H1 (cell line): ENCODE data around the gene MTG1. TPM values are rescaled to one million over a fixed set of nuclear protein-coding genes. Genes with fewer than 3 reads are reported as not detected.

Experiments used
- CTCF ChIA-PET: fragments of 300-600 bp; sonication (Branson Sonifier 250); formaldehyde crosslinking; loops from one replicate; lab custom pipeline; 2021; ENCODE audit not compliant: partially characterized antibody; lab: Charles Lee
- POLR2A ChIA-PET: fragments of 300-600 bp; sonication (Branson Sonifier 250); formaldehyde crosslinking; loops from one replicate; lab custom pipeline; 2021; ENCODE audit warnings: inconsistent platforms; ENCODE audit not compliant: partially characterized antibody; lab: Charles Lee
- DNase-seq, 2 experiments: peaks; one replicate each; pipeline versions ENCODE4 v3.0.0 to v3.0.0-alpha.2; 2010 to 2022; ENCODE audit warnings: low spot score in 2 of 2, low read depth in 1 of 2, mixed read lengths in 1 of 2
- FAIRE-seq: peaks from 2 replicates; lab custom pipeline; 2011; peaks lifted over from hg19 to GRCh38; lab: Jason Lieb, UNC
- H2AFZ ChIP-seq: 2 replicates; pipeline ENCODE4 v1.8.1; 2012; ENCODE audit warnings: low read length, inconsistent platforms
- H2AK5ac ChIP-seq: 2 replicates; pipeline ENCODE4 v1.6.1; 2013; ENCODE audit warnings: low read depth, low read length
- H2BK120ac ChIP-seq: replicated peaks from 2 replicates; pipeline ENCODE3; 2013; ENCODE audit warnings: low read depth, low read length, inconsistent platforms
- H2BK12ac ChIP-seq: 2 replicates; pipeline ENCODE4 v1.6.1; 2013; ENCODE audit warnings: low read depth, low read length
- H2BK15ac ChIP-seq: 2 replicates; pipeline ENCODE4 v1.6.1; 2013; ENCODE audit warnings: low read length
- H2BK20ac ChIP-seq: 2 replicates; pipeline ENCODE4 v1.6.1; 2013; ENCODE audit warnings: low read length
- H2BK5ac ChIP-seq: 2 replicates; pipeline ENCODE4 v1.6.1; 2013; ENCODE audit warnings: low read depth, low read length
- H3K14ac ChIP-seq: 2 replicates; pipeline ENCODE4 v1.6.1; 2013; ENCODE audit warnings: inconsistent platforms; ENCODE audit not compliant: insufficient read length
- H3K18ac ChIP-seq: 2 replicates; pipeline ENCODE4 v1.6.1; 2013; ENCODE audit warnings: low read length; ENCODE audit errors: extremely low read depth
- H3K23ac ChIP-seq: 2 replicates; pipeline ENCODE4 v1.6.1; 2013; ENCODE audit warnings: inconsistent platforms; ENCODE audit not compliant: insufficient read length
- H3K23me2 ChIP-seq: 2 replicates; pipeline ENCODE4 v1.6.1; 2013; ENCODE audit warnings: low read depth, low read length
- H3K27ac ChIP-seq: 2 replicates; pipeline ENCODE4 v1.6.1; 2011; ENCODE audit warnings: low read depth, low read length, inconsistent platforms
- H3K27me3 ChIP-seq, 4 experiments: replicated peaks in 1 of 4; 1 replicate in 1 of 4; 2 replicates in 3 of 4; pipeline versions ENCODE4 v1.6.1 to v1.8.1; 2011 to 2013; ENCODE audit warnings: low read length in 3 of 4, mild to moderate bottlenecking in 3 of 4, inconsistent platforms in 2 of 4, mixed read lengths in 2 of 4, moderate library complexity in 1 of 4; ENCODE audit not compliant: control insufficient read depth in 3 of 4, insufficient read depth in 3 of 4; ENCODE audit errors: extremely low read depth in 1 of 4
- H3K36me3 ChIP-seq, 4 experiments: 2 replicates each; pipeline versions ENCODE4 v1.6.1 to v1.8.1; 2011 to 2013; ENCODE audit warnings: mild to moderate bottlenecking in 4 of 4, low read length in 3 of 4, moderate library complexity in 2 of 4, control low read depth in 1 of 4, inconsistent platforms in 1 of 4; ENCODE audit not compliant: insufficient read depth in 4 of 4, control insufficient read depth in 2 of 4
- H3K4ac ChIP-seq: replicated peaks from 2 replicates; pipeline ENCODE3; 2013; ENCODE audit warnings: low read length, low read depth, mixed read lengths, inconsistent platforms; ENCODE audit not compliant: insufficient read length
- H3K4me1 ChIP-seq, 4 experiments: replicated peaks in 1 of 4; 1 replicate in 1 of 4; 2 replicates in 3 of 4; pipeline versions ENCODE4 v1.6.1 to v1.8.1; 2011 to 2013; ENCODE audit warnings: low read length in 3 of 4, inconsistent platforms in 2 of 4, mixed read lengths in 1 of 4; ENCODE audit not compliant: insufficient read depth in 4 of 4, control insufficient read depth in 3 of 4
- H3K4me2 ChIP-seq, 2 experiments: 2 replicates each; pipeline versions ENCODE4 v1.6.1 to v1.8.1; 2011 to 2013; ENCODE audit warnings: low read depth in 2 of 2, low read length in 2 of 2, control low read depth in 1 of 2, inconsistent platforms in 1 of 2, mild to moderate bottlenecking in 1 of 2; ENCODE audit not compliant: insufficient read depth in 1 of 2
- H3K4me3 ChIP-seq, 4 experiments: fragments of 200-600, 300-600 bp in 1 of 4; sonication (generic), shearing (Covaris generic), sonication (Bioruptor Twin) in 1 of 4; 2 replicates each; pipeline versions ENCODE4 v1.5.1 to v1.8.1; 2011 to 2016; ENCODE audit warnings: low read length in 4 of 4, low read depth in 3 of 4, control low read depth in 2 of 4, inconsistent platforms in 2 of 4, mild to moderate bottlenecking in 2 of 4, mixed read lengths in 1 of 4, moderate library complexity in 1 of 4; ENCODE audit not compliant: insufficient read depth in 2 of 4; ENCODE audit errors: extremely low read depth in 1 of 4
- H3K56ac ChIP-seq: replicated peaks from 2 replicates; pipeline ENCODE3; 2013; ENCODE audit warnings: low read depth, mild to moderate bottlenecking, mixed read lengths, low read length, inconsistent platforms; ENCODE audit not compliant: insufficient read length
- H3K79me1 ChIP-seq: 2 replicates; pipeline ENCODE4 v1.6.1; 2013; ENCODE audit warnings: low read depth, low read length, control low read depth
- H3K79me2 ChIP-seq, 2 experiments: 2 replicates each; pipeline versions ENCODE4 v1.6.1 to v1.8.1; 2012 to 2013; ENCODE audit warnings: low read length in 2 of 2, mild to moderate bottlenecking in 2 of 2, inconsistent platforms in 1 of 2; ENCODE audit not compliant: insufficient read depth in 2 of 2, control insufficient read depth in 1 of 2
- H3K9ac ChIP-seq, 4 experiments: replicated peaks in 1 of 4; 1 replicate in 1 of 4; 2 replicates in 3 of 4; pipeline versions ENCODE4 v1.6.1 to v1.8.1; 2011 to 2013; ENCODE audit warnings: low read depth in 3 of 4, low read length in 3 of 4, control low read depth in 2 of 4, mild to moderate bottlenecking in 2 of 4, moderate library complexity in 2 of 4, inconsistent platforms in 1 of 4; ENCODE audit errors: extremely low read depth in 1 of 4
- H3K9me3 ChIP-seq, 2 experiments: 2 replicates each; pipeline versions ENCODE4 v1.6.1 to v1.8.1; 2012 to 2013; ENCODE audit warnings: mild to moderate bottlenecking in 2 of 2, moderate library complexity in 2 of 2, control low read depth in 1 of 2, inconsistent platforms in 1 of 2, low read depth in 1 of 2, low read length in 1 of 2, mixed read lengths in 1 of 2; ENCODE audit not compliant: insufficient read depth in 2 of 2
- H4K20me1 ChIP-seq, 2 experiments: replicated peaks in 1 of 2; 2 replicates each; pipeline versions ENCODE3 to v1.8.1; 2011 to 2013; ENCODE audit warnings: inconsistent platforms in 2 of 2, low read length in 2 of 2, mild to moderate bottlenecking in 1 of 2; ENCODE audit not compliant: insufficient read depth in 2 of 2, control insufficient read depth in 1 of 2
- H4K5ac ChIP-seq: 2 replicates; pipeline ENCODE4 v1.6.1; 2013; ENCODE audit warnings: low read length, low read depth, mixed read lengths, inconsistent platforms; ENCODE audit not compliant: insufficient read length
- H4K8ac ChIP-seq: 2 replicates; pipeline ENCODE4 v1.8.0; 2013; ENCODE audit warnings: mild to moderate bottlenecking, moderate library complexity, low read length, inconsistent platforms; ENCODE audit not compliant: insufficient read depth; ENCODE audit errors: extremely low read depth
- H4K91ac ChIP-seq: replicated peaks from 2 replicates; pipeline ENCODE3; 2013; ENCODE audit warnings: low read length, mixed read lengths, inconsistent platforms; ENCODE audit not compliant: insufficient read length
- ATF3 ChIP-seq: IDR thresholded peaks from 2 replicates; pipeline ENCODE4 v1.6.1; 2011; ENCODE audit warnings: low read depth, mild to moderate bottlenecking, low read length; ENCODE audit not compliant: insufficient read depth
- BACH1 ChIP-seq: IDR thresholded peaks from 2 replicates; pipeline ENCODE4 v1.6.1; 2012; ENCODE audit warnings: low read length, improper control_type of control experiment
- CHD1 ChIP-seq: IDR thresholded peaks from 2 replicates; pipeline ENCODE4 v1.6.1; 2012; ENCODE audit warnings: low read depth, low read length, improper control_type of control experiment
- CTBP2 ChIP-seq: IDR thresholded peaks from 2 replicates; pipeline ENCODE4 v1.7.0; 2011; ENCODE audit warnings: borderline replicate concordance, mild to moderate bottlenecking, moderate library complexity, mixed read lengths, low read length; ENCODE audit not compliant: insufficient read depth, insufficient read length
- E2F6 ChIP-seq: IDR thresholded peaks from 2 replicates; pipeline ENCODE4 v1.6.1; 2012; ENCODE audit warnings: inconsistent platforms
- GABPA ChIP-seq: IDR thresholded peaks from 2 replicates; pipeline ENCODE4 v1.6.1; 2011; ENCODE audit warnings: mild to moderate bottlenecking, low read length, moderate library complexity, borderline replicate concordance; ENCODE audit not compliant: insufficient read depth
- KDM1A ChIP-seq: fragments of 200-600, 300-600 bp; sonication (generic); IDR thresholded peaks from 2 replicates; pipeline ENCODE4 v1.7.1; 2016; ENCODE audit warnings: mild to moderate bottlenecking, low read length, borderline replicate concordance
- RBBP5 ChIP-seq: IDR thresholded peaks from 2 replicates; pipeline ENCODE4 v1.7.1; 2012; ENCODE audit warnings: low read depth, mild to moderate bottlenecking, inconsistent platforms, low read length, moderate library complexity, borderline replicate concordance
- RNF2 ChIP-seq: fragments of 200-900, 300-1000 bp; sonication (generic); IDR thresholded peaks from 2 replicates; pipeline ENCODE4 v1.7.1; 2016; ENCODE audit warnings: borderline replicate concordance, low read depth, mild to moderate bottlenecking, antibody characterized with exemption, low read length; ENCODE audit not compliant: poor library complexity, severe bottlenecking; ENCODE audit errors: missing control alignments
- RXRA ChIP-seq: IDR thresholded peaks from 2 replicates; pipeline ENCODE4 v1.6.1; 2011; ENCODE audit warnings: low read depth, mild to moderate bottlenecking, low read length, moderate library complexity; ENCODE audit not compliant: insufficient read depth
- SP2 ChIP-seq: IDR thresholded peaks from 2 replicates; pipeline ENCODE4 v1.6.1; 2012; ENCODE audit warnings: mild to moderate bottlenecking, low read length, inconsistent platforms
- SP4 ChIP-seq: IDR thresholded peaks from 2 replicates; pipeline ENCODE4 v1.6.1; 2012; ENCODE audit warnings: low read length, inconsistent platforms
- TAF1 ChIP-seq: IDR thresholded peaks from 2 replicates; pipeline ENCODE4 v1.6.1; 2011; ENCODE audit warnings: mild to moderate bottlenecking, low read depth, low read length
- WGBS, 2 experiments: shearing (Covaris generic) in 1 of 2; methylation state at CpG; one replicate each; pipeline versions ENCODE4 v1.1.6 to v1.1.7; 2013 to 2015; ENCODE audit warnings: low lambda C conversion rate in 2 of 2, mixed read lengths in 2 of 2, inconsistent platforms in 1 of 2, low coverage in 1 of 2, missing lambda C conversion rate in 1 of 2; ENCODE audit not compliant: insufficient replicate concordance in 2 of 2, insufficient coverage in 1 of 2, insufficient read length in 1 of 2; ENCODE audit errors: extremely low coverage in 1 of 2, missing lambda C conversion rate in 1 of 2; 5-methylcytosine and 5-hydroxymethylcytosine counted together
- polyA plus RNA-seq, 7 experiments: library from polyadenylated mRNA; depleted of rRNA in 3 of 7; stranded (reverse) in 5 of 7; unstranded in 2 of 7; fragments of >200 nt in 5 of 7; fragments of 200-250 nt in 2 of 7; gene quantifications; 1 replicate in 5 of 7; 2 replicates in 1 of 7; 4 replicates in 1 of 7; pipeline versions ENCODE4 v1.2.1 to v1.2.3, GENCODE V29; 2011 to 2013; ENCODE audit warnings: missing spikeins in 2 of 7, mixed read lengths in 2 of 7
- total RNA-seq: library from RNA; stranded (reverse); fragmentation: NEBNext Ultra II Directional; extraction: Animal tissue kit (Norgen Biotek cat#: 25700); gene quantifications from 2 replicates; pipeline ENCODE4 v1.2.1, GENCODE V29; 2021

Gene MTG1
- total and polyA plus RNA-seq, 2 of the 8 experiments (the other 6 are each of a cell fraction or from before 2014, with no cell fraction given) = 56.6 to 81.6 TPM

- Histone ChIP-seq H3K14ac (no peak overlapping the region), H3K23ac (no peak overlapping the region), H4K8ac (no peak overlapping the region), H3K56ac (no peak overlapping the region), H2AK5ac (no peak overlapping the region), H3K18ac (no peak overlapping the region), H3K23me2 (no peaks in the 10 kb centered on the region), H3K4me3 (no peak overlapping the region), H3K79me2 (peaks cover 0 to 43% of the 10 kb centered on the region in 2 experiments; a peak in 2 of 4 replicates), H3K79me1 (peaks cover 8% of the 10 kb centered on the region), H3K27ac (no peak overlapping the region), H2BK12ac (no peak overlapping the region), H2BK5ac (no peak overlapping the region), H3K4ac (no peak overlapping the region), H2AFZ (no peak overlapping the region)
- CTCF ChIA-PET = no interaction called here
- FAIRE-seq = no peak
- TF ChIP-seq CHD1 (no peak), RNF2 (no peak), KDM1A (no peak), BACH1 (no peak), RBBP5 (no peak), TAF1 (no peak), CTBP2 (no peak), GABPA (no peak), E2F6 (no peak), SP4 (no peak), RXRA (no peak), ATF3 (no peak), SP2 (no peak)
- TF ChIP-seq, all 59 proteins: peak for 0
- H3K9me3 ChIP-seq = no peaks in the 10 kb centered on the region
- 94% methylated on average over 5 of the region's 5 CpGs; no CpG with 5 or more reads in 1 of the 2 experiments for WGBS, 2 experiments
- peaks cover 2 to 57% (median 22%) of the 10 kb centered on the region in 4 experiments; a peak in 7 of 8 replicates for H3K36me3 ChIP-seq
- DNase-seq = no peak
- no peak overlapping the region for H2BK15ac ChIP-seq
- no peaks in the 10 kb centered on the region for H3K27me3 ChIP-seq
- POLR2A ChIA-PET = interaction anchor here (0.7 to 1.9 kb wide), 2 partner anchors 17 to 466 kb away, joined by 4 read pairs; no protein-coding TSS in a partner anchor
- no peak overlapping the region for H4K5ac ChIP-seq
- no peaks in the 10 kb centered on the region for H3K4me1 ChIP-seq
- H2BK20ac ChIP-seq = no peak overlapping the region
- H4K20me1 ChIP-seq = peaks cover 0 to 14% of the 10 kb centered on the region in 2 experiments
- H3K4me2 ChIP-seq = no peak overlapping the region
- H3K9ac ChIP-seq = no peak overlapping the region
- H2BK120ac ChIP-seq = no peak overlapping the region
- no peak overlapping the region for H4K91ac ChIP-seq
These were observed 9.8 kb downstream of the MTG1 start for GRCh38 chr10:133403784-133404183.
